Panc1 (cell line): ENCODE results near the gene TFEB. TPM values are rescaled to one million over a fixed set of nuclear protein-coding genes. Genes with fewer than 3 reads are reported as not detected.

Experiments
- ATAC-seq: fragments of 200-7000 bp; cut with Tn5 transposase; 2 replicates; pipeline ENCODE4 v1.9.1; 2020; ENCODE audit warnings: mild to moderate bottlenecking, moderate library complexity
- BruUV-seq: library from RNA; stranded (reverse); fragments of 400-500 nt; replicated peaks from 2 replicates; lab custom pipeline; 2021; lab: Mats Ljungman, UMichigan
- CTCF ChIA-PET: fragments of 300-600 bp; sonication (Branson Sonifier 250); formaldehyde crosslinking; loops from one replicate; lab custom pipeline; 2022; ENCODE audit warnings: antibody characterized with exemption; lab: Charles Lee
- POLR2A ChIA-PET: fragments of 300-600 bp; sonication (Branson Sonifier 250); formaldehyde crosslinking; loops from one replicate; lab custom pipeline; 2022; ENCODE audit warnings: antibody characterized with exemption; lab: Charles Lee
- DNase-seq: peaks from one replicate; pipeline ENCODE4 v3.0.0-alpha.2; 2010; ENCODE audit warnings: low read depth, low spot score
- H3K27ac ChIP-seq: 2 replicates; pipeline ENCODE4 v1.5.1; 2011; ENCODE audit warnings: mild to moderate bottlenecking, low read length, inconsistent platforms
- H3K27me3 ChIP-seq: fragments of 200-500 bp; sonication (Bioruptor generic); 2 replicates; pipeline ENCODE4 v1.6.0; 2014; ENCODE audit warnings: low read length, inconsistent platforms; ENCODE audit not compliant: control insufficient read depth, insufficient read depth
- H3K36me3 ChIP-seq: fragments of 200-500 bp; sonication (Bioruptor generic); 2 replicates; pipeline ENCODE4 v1.5.1; 2014; ENCODE audit warnings: inconsistent platforms, mild to moderate bottlenecking, low read length, moderate library complexity; ENCODE audit not compliant: control insufficient read depth, insufficient read depth
- H3K4me1 ChIP-seq: 2 replicates; pipeline ENCODE4 v1.5.1; 2011; ENCODE audit warnings: inconsistent platforms, mild to moderate bottlenecking, low read length, moderate library complexity; ENCODE audit not compliant: control insufficient read depth, insufficient read depth
- H3K4me3 ChIP-seq, 2 experiments: 2 replicates each; pipeline ENCODE4 v1.5.1; 2011 to 2012; ENCODE audit warnings: low read depth in 2 of 2, low read length in 2 of 2, mild to moderate bottlenecking in 2 of 2, inconsistent platforms in 1 of 2, moderate library complexity in 1 of 2
- H3K9me3 ChIP-seq: fragments of 200-500 bp; sonication (Bioruptor generic); 2 replicates; pipeline ENCODE4 v1.5.1; 2014; ENCODE audit warnings: low read depth, mild to moderate bottlenecking, inconsistent platforms, low read length, moderate library complexity; ENCODE audit not compliant: control insufficient read depth, insufficient read depth
- POLR2AphosphoS5 ChIP-seq: IDR thresholded peaks from 2 replicates; pipeline ENCODE4 v1.6.1; 2012; ENCODE audit warnings: mild to moderate bottlenecking, low read depth, low read length, moderate library complexity
- SIN3A ChIP-seq: IDR thresholded peaks from 2 replicates; pipeline ENCODE4 v1.6.1; 2012; ENCODE audit warnings: low read depth, mild to moderate bottlenecking, low read length, moderate library complexity, borderline replicate concordance; ENCODE audit not compliant: insufficient read depth
- TCF7L2 ChIP-seq: IDR thresholded peaks from 2 replicates; pipeline ENCODE4 v1.6.1; 2011; ENCODE audit warnings: mild to moderate bottlenecking, low read depth, low read length, inconsistent platforms
- in situ Hi-C: cut with HindIII; loops from 2 replicates; pipeline ENCODE4 v1.10.0; 2016; ENCODE audit warnings: low sequenced_read_pairs, low pct_unique_long_range_greater_than_20kb
- intact Hi-C: fragments of 100-400 bp; cut with micrococcal nuclease; formaldehyde crosslinking; loops from one replicate; pipeline ENCODE4 v1.10.0; 2022; ENCODE audit not compliant: unreplicated experiment
- total RNA-seq: library from RNA; stranded (reverse); gene quantifications from one replicate; pipeline ENCODE4 v1.2.1, GENCODE V29; 2021; ENCODE audit not compliant: unreplicated experiment
- TF ChIP-seq, protein P1 (sequence below), 2 experiments: IDR thresholded peaks; 2 replicates each; pipeline ENCODE4 v1.6.1; 2011 to 2012; ENCODE audit warnings: low read depth in 2 of 2, control low read depth in 1 of 2, low read length in 1 of 2, mild to moderate bottlenecking in 1 of 2, moderate library complexity in 1 of 2; ENCODE audit not compliant: insufficient read depth in 1 of 2
- TF ChIP-seq, protein P2 (sequence below): fragments of 450-650 bp; IDR thresholded peaks from 2 replicates; pipeline ENCODE4 v1.5.1; 2017; ENCODE audit warnings: mild to moderate bottlenecking

TFEB gene
- total RNA-seq, 1 experiment from 2014 or later = 13.3 TPM

DNA sequence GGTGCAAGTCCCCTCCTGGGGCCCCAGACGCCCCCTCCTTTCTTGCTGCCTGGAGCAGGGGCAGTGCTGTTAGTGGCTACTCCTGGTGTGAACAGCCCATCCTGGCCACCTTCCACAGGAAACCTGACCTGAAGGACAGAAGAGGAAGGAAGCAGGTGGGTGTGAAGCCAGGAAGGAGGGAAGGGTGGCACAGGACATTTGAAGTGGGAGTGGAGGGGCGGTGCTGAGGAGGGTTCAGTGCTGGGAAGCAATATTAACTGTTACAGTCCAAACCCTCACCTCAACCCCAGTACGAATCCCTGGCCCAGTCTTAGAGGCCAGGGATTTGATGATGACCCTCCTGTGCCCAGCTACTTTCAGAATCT lies 45.9 kb upstream of the TFEB start:
- Histone ChIP-seq H3K4me3 (peak overlapping the region; percentile 68 to 73; a peak in 3 of 4 replicates), H3K27me3 (no peaks in the 10 kb centered on the region), H3K4me1 (peaks cover 8% of the 10 kb centered on the region), H3K36me3 (no peaks in the 10 kb centered on the region; the same call in 1 of the 2 replicates), H3K9me3 (no peaks in the 10 kb centered on the region), H3K27ac (no peak overlapping the region)
- ChIA-PET CTCF (interaction anchor here (0.6 kb wide), 1 partner anchor 1454 kb away, joined by 6 read pairs; no protein-coding TSS in a partner anchor), POLR2A (interaction anchor here (0.5 to 0.6 kb wide), 2 partner anchors 211 to 247 kb away, joined by 3 to 6 read pairs; no protein-coding TSS in a partner anchor)
- TF ChIP-seq, protein P1, sequence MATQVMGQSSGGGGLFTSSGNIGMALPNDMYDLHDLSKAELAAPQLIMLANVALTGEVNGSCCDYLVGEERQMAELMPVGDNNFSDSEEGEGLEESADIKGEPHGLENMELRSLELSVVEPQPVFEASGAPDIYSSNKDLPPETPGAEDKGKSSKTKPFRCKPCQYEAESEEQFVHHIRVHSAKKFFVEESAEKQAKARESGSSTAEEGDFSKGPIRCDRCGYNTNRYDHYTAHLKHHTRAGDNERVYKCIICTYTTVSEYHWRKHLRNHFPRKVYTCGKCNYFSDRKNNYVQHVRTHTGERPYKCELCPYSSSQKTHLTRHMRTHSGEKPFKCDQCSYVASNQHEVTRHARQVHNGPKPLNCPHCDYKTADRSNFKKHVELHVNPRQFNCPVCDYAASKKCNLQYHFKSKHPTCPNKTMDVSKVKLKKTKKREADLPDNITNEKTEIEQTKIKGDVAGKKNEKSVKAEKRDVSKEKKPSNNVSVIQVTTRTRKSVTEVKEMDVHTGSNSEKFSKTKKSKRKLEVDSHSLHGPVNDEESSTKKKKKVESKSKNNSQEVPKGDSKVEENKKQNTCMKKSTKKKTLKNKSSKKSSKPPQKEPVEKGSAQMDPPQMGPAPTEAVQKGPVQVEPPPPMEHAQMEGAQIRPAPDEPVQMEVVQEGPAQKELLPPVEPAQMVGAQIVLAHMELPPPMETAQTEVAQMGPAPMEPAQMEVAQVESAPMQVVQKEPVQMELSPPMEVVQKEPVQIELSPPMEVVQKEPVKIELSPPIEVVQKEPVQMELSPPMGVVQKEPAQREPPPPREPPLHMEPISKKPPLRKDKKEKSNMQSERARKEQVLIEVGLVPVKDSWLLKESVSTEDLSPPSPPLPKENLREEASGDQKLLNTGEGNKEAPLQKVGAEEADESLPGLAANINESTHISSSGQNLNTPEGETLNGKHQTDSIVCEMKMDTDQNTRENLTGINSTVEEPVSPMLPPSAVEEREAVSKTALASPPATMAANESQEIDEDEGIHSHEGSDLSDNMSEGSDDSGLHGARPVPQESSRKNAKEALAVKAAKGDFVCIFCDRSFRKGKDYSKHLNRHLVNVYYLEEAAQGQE (IDR thresholded peaks at IDR 0.05; ENCODE audit: insufficient read depth in 1 of 2, low read depth in 2 of 2, low read length in 1 of 2) = no peak
- no peak for TF ChIP-seq POLR2AphosphoS5
- TF ChIP-seq, protein P2, sequence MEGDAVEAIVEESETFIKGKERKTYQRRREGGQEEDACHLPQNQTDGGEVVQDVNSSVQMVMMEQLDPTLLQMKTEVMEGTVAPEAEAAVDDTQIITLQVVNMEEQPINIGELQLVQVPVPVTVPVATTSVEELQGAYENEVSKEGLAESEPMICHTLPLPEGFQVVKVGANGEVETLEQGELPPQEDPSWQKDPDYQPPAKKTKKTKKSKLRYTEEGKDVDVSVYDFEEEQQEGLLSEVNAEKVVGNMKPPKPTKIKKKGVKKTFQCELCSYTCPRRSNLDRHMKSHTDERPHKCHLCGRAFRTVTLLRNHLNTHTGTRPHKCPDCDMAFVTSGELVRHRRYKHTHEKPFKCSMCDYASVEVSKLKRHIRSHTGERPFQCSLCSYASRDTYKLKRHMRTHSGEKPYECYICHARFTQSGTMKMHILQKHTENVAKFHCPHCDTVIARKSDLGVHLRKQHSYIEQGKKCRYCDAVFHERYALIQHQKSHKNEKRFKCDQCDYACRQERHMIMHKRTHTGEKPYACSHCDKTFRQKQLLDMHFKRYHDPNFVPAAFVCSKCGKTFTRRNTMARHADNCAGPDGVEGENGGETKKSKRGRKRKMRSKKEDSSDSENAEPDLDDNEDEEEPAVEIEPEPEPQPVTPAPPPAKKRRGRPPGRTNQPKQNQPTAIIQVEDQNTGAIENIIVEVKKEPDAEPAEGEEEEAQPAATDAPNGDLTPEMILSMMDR = no peak
- ATAC-seq = no peak
- intact Hi-C loops (loop anchor here (5.0 to 10.0 kb wide), 2 partner anchors 47 to 261 kb away; partner anchors contain the start of gene TFEB), in situ Hi-C loops (no loop called here)
- DNase-seq = no peak
- no TSS peak for BruUV-seq

DNA sequence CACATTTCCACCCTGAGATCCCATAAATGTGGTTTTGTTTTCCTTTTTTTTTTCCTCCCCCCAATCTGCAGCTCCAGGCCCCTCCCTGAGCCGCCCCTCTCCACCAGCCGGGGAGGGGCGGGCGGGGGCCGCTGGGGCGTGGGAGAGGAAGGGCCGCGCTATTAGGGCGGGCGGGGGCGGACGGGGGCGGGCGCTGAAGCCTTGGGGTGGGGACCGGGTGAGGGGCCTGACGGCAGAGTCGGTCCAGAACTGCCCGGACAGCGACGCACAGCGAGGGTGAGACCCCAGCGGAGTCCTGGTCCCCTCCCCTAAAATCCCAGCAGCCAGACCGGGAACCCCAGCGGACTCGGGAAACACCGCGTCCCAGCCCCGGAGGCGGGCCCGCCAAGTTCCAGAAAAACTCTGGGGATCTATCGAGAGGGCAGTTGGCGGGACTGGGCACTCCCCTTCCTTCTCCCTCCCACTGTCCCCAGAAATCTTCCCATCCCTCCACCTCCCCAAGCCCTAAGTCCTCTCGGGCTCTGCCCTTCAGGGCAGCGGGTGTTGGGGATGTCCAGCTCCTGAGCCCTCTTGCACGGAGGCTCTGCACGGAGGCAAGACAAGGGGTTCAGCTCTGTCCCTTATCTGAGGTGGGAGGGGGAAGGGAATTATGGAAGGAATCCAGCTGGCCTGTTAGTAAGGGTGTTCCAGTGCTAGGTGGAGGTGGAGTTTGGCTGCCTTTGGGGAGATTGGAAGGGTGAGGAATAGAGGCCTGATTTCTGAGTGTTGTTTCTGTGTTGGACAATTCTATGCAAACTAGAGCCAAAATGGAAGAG lies 45.4 kb upstream of the TFEB start, which contains the start of gene PRICKLE4:
PRICKLE4 (plus strand) TSS at position 232 of the 815 bp plus-strand sequence. CDS start 2,692 bp downstream, outside the sequence.
- ChIA-PET CTCF (no interaction called here), POLR2A (interaction anchor here (0.6 kb wide), 1 partner anchor 248 kb away, joined by 3 read pairs; no protein-coding TSS in a partner anchor)
- intact Hi-C loops (loop anchor here (5.0 to 10.0 kb wide), 2 partner anchors 46 to 262 kb away; partner anchors contain the start of gene TFEB), in situ Hi-C loops (no loop called here)
- Histone ChIP-seq H3K36me3 (no peaks in the 10 kb centered on the region), H3K9me3 (no peaks in the 10 kb centered on the region), H3K4me3 (peak within 1 kb of the TSS; percentile 68 to 73), H3K27me3 (no peaks in the 10 kb centered on the region), H3K27ac (peak within 1 kb of the TSS; percentile 57), H3K4me1 (peaks cover 5% of the 10 kb centered on the region)
- BruUV-seq = no TSS peak
- DNase-seq (no peak), ATAC-seq (peak; percentile 44)
- TF ChIP-seq POLR2AphosphoS5 = no peak
- TF ChIP-seq, protein P2 = no peak
- TF ChIP-seq TCF7L2 = no peak
- TF ChIP-seq SIN3A = no peak
- TF ChIP-seq, protein P1 (IDR thresholded peaks at IDR 0.05; ENCODE audit: insufficient read depth in 1 of 2, low read depth in 2 of 2, low read length in 1 of 2) = no peak
